Activated T-cell treated with anti-CD3 and anti-CD28 coated beads, Interleukin-2, amount 50 U/mL, for 4 hours (primary cell): Measurements from ENCODE around the gene DDAH2. TPM values are rescaled to one million over a fixed set of nuclear protein-coding genes. Genes with fewer than 3 reads are reported as not detected.
A peak's percentile ranks its signal among the peaks of the same experiment; 100 is the strongest.

Experiments
- ATAC-seq, 2 donors: fragments of 200-7000 bp; cut with Tn5 transposase; one replicate each; pipeline ENCODE4 v1.10.0; 2021
- DNase-seq: peaks from one replicate; pipeline ENCODE4 v3.0.0-alpha.2; 2020
- H3K27me3 Mint-ChIP-seq: one replicate; pipeline ENCODE4 v1.8.0; 2021; ENCODE audit warnings: low read depth, mixed read lengths
- H3K36me3 Mint-ChIP-seq: one replicate; pipeline ENCODE4 v1.8.0; 2022; ENCODE audit warnings: mixed read lengths; ENCODE audit not compliant: insufficient read depth
- H3K4me1 Mint-ChIP-seq: one replicate; pipeline ENCODE4 v1.8.0; 2021; ENCODE audit warnings: low read depth, mixed read lengths
- H3K4me3 Mint-ChIP-seq: one replicate; pipeline ENCODE4 v1.8.0; 2021; ENCODE audit warnings: mild to moderate bottlenecking, moderate library complexity, mixed read lengths
- H3K9me3 Mint-ChIP-seq: one replicate; pipeline ENCODE4 v1.8.0; 2021; ENCODE audit warnings: mixed read lengths
- total RNA-seq, 3 donors: library from RNA; stranded (reverse); gene quantifications; one replicate each; pipeline ENCODE4 v1.2.1, GENCODE V29; 2021

The DDAH2 gene
- total RNA-seq, 3 donors from 2014 or later = 3.4 to 3.9 (median 3.5) TPM

DNA sequence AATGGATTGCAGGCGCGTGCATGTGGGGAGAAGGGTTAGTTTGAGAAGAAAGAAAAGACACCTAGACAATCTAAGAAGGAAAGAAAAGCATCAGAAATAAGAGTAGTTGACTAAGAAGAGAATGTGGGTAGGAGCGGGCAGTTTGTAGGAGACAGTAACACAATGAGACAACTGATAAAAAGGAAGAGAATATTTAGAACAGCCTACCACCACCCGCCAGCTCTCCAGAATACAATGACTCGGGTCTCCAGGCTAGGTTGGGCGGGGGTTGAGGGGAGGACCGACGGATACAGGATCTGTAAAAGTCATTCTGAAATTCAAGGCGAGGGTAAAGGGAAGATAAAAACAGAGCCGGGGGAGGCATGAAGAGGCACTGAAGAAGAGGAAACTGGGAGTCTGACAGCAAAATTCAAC is 26.7 kb downstream of the DDAH2 start:
- ATAC-seq (peak; percentile 25 to 47), DNase-seq (no peak)
- Mint-ChIP-seq H3K9me3 (no peaks in the 10 kb centered on the region), H3K27me3 (no peaks in the 10 kb centered on the region), H3K4me1 (peaks cover 29% of the 10 kb centered on the region), H3K4me3 (peak overlapping the region; percentile 99), H3K36me3 (peaks cover 6% of the 10 kb centered on the region)

DNA sequence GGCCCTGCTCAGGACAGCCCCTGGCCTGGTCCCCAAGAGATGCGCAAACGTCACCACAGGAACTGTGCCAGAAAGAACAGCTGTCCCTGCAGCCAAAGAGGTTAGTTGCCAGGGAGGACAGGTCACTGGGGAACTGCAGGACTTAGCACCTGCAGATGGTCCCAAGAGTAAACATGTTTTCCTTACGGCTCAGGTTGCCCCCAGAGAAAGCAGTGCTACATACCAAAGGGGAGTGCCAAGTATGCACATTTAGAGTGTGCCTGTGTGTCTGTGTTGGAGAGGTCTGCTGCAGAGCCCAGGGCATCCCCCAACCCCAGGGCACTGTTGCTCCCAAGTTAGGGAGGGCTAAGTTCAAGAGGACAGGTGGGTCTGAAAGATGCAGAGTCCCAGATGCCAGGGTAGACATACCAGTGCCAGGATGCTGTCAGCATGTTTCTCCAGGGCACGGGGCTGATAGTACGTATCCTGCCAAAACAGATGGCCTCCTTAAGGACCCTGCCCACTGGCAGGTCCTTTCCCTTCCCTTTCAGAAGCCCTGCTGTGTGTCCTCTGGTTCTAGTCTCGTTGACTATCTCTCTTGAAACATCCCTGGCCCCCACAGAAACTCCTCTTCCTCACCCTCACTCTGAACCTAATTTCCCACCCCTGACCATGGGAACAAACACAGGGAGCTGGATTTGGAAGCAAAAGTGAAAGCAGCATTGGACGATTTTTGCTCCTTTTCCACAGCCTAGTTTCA is 27.3 kb downstream of the DDAH2 start:
- Mint-ChIP-seq H3K4me3 (peak overlapping the region; percentile 99), H3K36me3 (peaks cover 10% of the 10 kb centered on the region), H3K9me3 (no peaks in the 10 kb centered on the region), H3K4me1 (peaks cover 31% of the 10 kb centered on the region), H3K27me3 (no peaks in the 10 kb centered on the region)
- ATAC-seq = no peak
- no peak for DNase-seq

- DNase-seq (no peak), ATAC-seq (no peak)
- no peaks in the 10 kb centered on the region for H3K27me3 Mint-ChIP-seq
- peak overlapping the region; percentile 99 for H3K4me3 Mint-ChIP-seq
- H3K4me1 Mint-ChIP-seq = peaks cover 31% of the 10 kb centered on the region
- H3K9me3 Mint-ChIP-seq = no peaks in the 10 kb centered on the region
- peaks cover 13% of the 10 kb centered on the region for H3K36me3 Mint-ChIP-seq
Observed at GRCh38 chr6:31700740-31701401, 28.2 kb downstream of the DDAH2 start.

DNA sequence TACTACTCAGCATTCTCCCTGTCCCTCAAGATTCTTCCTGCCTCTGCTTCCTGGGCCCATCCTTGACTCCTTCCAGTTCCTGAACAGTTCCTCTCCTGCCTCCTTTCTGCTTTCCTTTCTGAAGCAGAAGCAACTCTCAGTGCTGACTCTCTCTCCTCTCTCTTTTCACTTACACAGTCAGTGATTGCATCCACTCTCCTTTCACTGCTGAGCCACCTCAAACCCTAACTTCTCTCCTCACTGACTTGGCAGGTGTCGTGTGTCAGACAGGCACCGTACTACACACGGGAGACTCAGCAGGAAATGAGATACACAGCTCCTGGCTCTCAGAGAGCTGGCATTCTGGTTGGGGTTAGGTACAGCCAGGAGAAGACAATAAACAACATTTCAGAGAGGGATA is 31.5 kb downstream of the DDAH2 start:
- Mint-ChIP-seq H3K4me1 (peaks cover 28% of the 10 kb centered on the region), H3K27me3 (no peaks in the 10 kb centered on the region), H3K9me3 (no peaks in the 10 kb centered on the region), H3K36me3 (peaks cover 19% of the 10 kb centered on the region), H3K4me3 (no peak overlapping the region)
- DNase-seq (no peak), ATAC-seq (peak; percentile 23 to 35)

DNA sequence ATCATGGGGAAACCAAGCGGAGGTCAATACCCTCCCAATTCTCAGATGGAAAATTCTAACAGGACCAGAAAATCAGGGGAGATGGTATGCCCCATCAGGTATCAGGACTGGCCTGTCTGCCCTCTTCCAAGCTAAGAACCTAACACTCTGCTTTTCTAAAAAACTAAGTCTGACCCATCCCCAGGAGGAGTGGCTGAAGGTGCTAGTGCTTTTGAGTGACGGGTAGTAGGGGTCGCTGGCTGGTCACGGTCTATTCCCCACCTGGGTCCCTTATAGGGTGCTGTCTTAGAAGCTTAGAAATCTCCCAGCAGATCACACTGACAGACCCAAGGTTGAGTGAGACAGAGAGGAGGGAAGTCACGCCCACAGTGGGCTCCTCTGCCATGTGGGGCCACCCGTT is 35.6 kb downstream of the DDAH2 start:
- Mint-ChIP-seq H3K36me3 (peaks cover 22% of the 10 kb centered on the region), H3K9me3 (no peaks in the 10 kb centered on the region), H3K4me3 (no peak overlapping the region), H3K4me1 (peaks cover 12% of the 10 kb centered on the region), H3K27me3 (no peaks in the 10 kb centered on the region)
- no peak for ATAC-seq
- no peak for DNase-seq

GRCh38 chr6:31692886-31693285 is 36.2 kb downstream of the DDAH2 start:
- peaks cover 22% of the 10 kb centered on the region for H3K36me3 Mint-ChIP-seq
- no peak for ATAC-seq
- no peaks in the 10 kb centered on the region for H3K9me3 Mint-ChIP-seq
- DNase-seq = no peak
- H3K4me3 Mint-ChIP-seq = no peak overlapping the region
- no peaks in the 10 kb centered on the region for H3K27me3 Mint-ChIP-seq
- H3K4me1 Mint-ChIP-seq = peaks cover 10% of the 10 kb centered on the region

- ATAC-seq = no peak
Observed at GRCh38 chr6:31692353-31692752, 36.7 kb downstream of the DDAH2 start.

DNA sequence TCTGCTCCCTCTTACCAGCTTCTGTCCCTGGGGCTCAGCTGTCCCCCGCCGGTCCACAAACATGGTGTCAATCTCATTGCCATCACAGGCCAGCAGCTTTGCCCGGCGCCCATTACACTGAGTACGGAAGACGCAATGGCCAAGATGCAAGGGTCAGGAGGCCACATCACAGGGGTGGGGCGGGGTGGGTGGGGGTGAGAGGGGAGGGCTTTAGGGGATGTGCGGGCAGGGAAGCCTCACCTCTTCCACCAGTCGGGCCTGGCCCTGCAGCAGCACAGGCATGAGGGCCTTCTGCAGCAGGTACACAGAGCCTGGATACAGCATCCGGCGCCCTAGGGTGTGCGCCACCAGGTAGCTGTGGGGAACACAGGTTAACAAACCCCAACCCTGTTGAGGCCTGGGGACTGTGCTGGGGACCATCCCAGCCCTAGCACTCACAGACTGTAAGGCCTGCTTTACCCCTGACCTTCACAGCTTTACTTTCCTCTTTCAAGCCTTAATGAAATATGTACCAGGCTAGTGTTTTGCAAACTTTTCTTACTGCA is 37.5 kb downstream of the DDAH2 start:
- no peaks in the 10 kb centered on the region for H3K27me3 Mint-ChIP-seq
- H3K4me3 Mint-ChIP-seq = no peak overlapping the region
- ATAC-seq (no peak), DNase-seq (no peak)
- H3K36me3 Mint-ChIP-seq = peaks cover 17% of the 10 kb centered on the region
- H3K4me1 Mint-ChIP-seq = peaks cover 3% of the 10 kb centered on the region
- no peaks in the 10 kb centered on the region for H3K9me3 Mint-ChIP-seq

More at GRCh38 chr6:31692353-31692752, 36.7 kb downstream of the DDAH2 start:
- no peak for DNase-seq
- Mint-ChIP-seq H3K4me3 (no peak overlapping the region), H3K9me3 (no peaks in the 10 kb centered on the region), H3K4me1 (peaks cover 4% of the 10 kb centered on the region), H3K27me3 (no peaks in the 10 kb centered on the region), H3K36me3 (peaks cover 21% of the 10 kb centered on the region)

GRCh38 chr6:31691078-31691463 is 38.0 kb downstream of the DDAH2 start:
- peaks cover 3% of the 10 kb centered on the region for H3K4me1 Mint-ChIP-seq
- ATAC-seq (no peak), DNase-seq (no peak)
- H3K4me3 Mint-ChIP-seq = no peak overlapping the region
- peaks cover 19% of the 10 kb centered on the region for H3K36me3 Mint-ChIP-seq
- no peaks in the 10 kb centered on the region for H3K9me3 Mint-ChIP-seq
- H3K27me3 Mint-ChIP-seq = no peaks in the 10 kb centered on the region

GRCh38 chr6:31690231-31691077 is 38.6 kb downstream of the DDAH2 start:
- ATAC-seq (no peak), DNase-seq (no peak)
- H3K9me3 Mint-ChIP-seq = no peaks in the 10 kb centered on the region
- H3K4me3 Mint-ChIP-seq = no peak overlapping the region
- no peaks in the 10 kb centered on the region for H3K27me3 Mint-ChIP-seq
- H3K4me1 Mint-ChIP-seq = peaks cover 3% of the 10 kb centered on the region
- H3K36me3 Mint-ChIP-seq = peaks cover 22% of the 10 kb centered on the region

DNA sequence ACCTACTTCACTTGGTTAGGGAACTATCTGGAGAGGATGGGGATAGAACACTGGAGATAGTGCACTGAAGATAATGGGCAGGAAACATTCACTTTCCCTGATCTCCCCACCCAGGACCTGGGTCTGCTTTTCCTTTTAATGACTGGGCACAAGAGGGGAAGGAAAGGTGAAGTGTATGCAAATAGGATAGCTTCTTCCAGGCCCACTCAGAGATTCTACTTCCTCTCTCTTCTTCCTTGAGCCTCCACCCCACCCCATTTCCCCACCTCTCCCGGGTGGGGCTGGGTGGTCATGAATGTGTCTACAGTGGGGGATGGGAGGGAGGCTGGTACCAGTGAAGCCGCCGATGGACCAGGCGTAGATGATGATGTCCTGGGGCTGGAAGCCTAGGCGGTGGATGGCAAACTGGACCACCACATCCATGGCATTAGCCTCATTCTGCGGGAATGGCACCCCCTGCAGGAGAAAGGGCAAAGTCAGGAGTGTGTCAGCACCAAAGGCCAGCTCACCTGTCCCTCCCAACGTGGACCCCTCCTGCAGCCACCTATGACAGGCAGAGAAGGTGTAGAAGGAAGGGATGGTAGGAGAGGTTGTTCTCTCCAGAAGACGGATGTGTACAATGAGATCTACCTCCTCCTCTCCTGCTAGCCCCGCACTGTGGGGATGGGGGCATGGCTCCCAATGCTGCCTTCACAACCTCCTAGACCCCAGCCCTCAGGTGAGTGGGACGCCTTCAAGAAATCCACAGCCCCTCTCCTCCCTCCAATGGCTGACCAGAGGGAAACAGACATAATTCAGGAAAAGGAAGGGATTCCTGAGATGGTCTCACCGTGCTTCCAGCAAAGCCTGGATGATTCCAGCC is 39.6 kb downstream of the DDAH2 start:
- ATAC-seq (peak; percentile 25 to 34), DNase-seq (no peak)
- Mint-ChIP-seq H3K4me3 (no peak overlapping the region), H3K9me3 (no peaks in the 10 kb centered on the region), H3K36me3 (peaks cover 16% of the 10 kb centered on the region), H3K4me1 (peaks cover 3% of the 10 kb centered on the region), H3K27me3 (no peaks in the 10 kb centered on the region)

DNA sequence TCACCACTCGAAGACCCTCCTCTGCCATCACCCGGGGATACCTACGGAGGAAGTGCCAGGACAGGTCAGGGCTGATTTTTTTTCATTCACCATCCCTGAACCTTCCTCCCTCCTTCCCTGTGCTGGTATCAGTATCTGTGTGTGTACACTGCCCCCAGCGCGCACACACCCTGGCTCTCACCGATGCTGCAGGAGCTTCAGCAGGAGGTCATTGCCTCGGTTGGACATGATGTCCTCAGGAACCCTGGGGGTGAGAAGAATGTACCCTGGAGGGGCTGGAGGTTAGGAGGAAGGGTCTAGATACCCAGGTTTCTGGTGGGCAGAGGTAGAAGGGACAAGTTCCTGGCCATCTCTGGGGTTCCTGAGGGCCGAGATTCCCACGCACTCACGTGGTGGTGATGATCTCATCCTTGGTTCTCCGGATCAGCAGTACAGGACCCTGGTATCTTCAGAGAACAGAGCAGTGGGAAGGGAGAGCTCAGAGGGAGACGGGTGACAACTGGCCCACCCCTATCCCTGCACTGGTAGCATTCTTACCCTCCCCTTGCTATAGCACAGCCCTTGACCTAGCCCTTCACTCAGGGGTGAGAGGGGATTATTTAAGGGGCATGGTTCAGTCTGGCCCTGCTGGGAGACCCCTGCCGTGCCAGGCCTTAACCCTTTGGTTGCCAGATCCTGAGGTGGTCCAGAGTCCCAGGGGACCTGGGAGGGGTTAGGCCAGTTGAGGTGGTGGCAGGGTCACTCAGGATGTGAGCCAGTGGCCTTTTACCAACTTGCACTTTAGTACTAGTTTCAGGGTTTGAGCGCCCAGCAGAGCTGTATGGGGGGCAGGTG is 41.0 kb downstream of the DDAH2 start:
- no peak for DNase-seq
- Mint-ChIP-seq H3K27me3 (no peaks in the 10 kb centered on the region), H3K4me3 (no peak overlapping the region), H3K9me3 (no peaks in the 10 kb centered on the region), H3K4me1 (peaks cover 5% of the 10 kb centered on the region), H3K36me3 (peaks cover 16% of the 10 kb centered on the region)
- no peak for ATAC-seq

DNA sequence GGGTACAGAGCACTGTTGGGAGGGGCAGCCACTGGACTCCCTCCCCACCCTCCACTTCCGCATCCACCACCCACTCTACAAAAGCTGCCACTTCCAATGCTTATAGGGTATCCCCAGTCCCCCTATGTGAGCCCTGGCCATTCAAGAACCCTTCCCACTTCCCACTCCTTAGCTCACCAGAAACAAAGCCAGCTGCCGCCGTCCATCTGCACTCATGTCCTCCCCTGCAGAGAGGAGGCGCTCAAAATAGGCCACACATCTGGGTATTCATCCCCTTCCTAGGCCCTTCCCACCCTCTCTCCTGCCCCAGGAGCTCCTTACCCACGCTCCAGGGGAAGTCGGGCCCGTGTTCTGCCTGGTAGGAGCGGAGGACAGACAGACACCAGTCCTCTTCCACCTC is 41.8 kb downstream of the DDAH2 start:
- H3K36me3 Mint-ChIP-seq = peaks cover 15% of the 10 kb centered on the region
- DNase-seq = no peak
- H3K4me3 Mint-ChIP-seq = no peak overlapping the region
- H3K27me3 Mint-ChIP-seq = no peaks in the 10 kb centered on the region
- peaks cover 5% of the 10 kb centered on the region for H3K4me1 Mint-ChIP-seq
- ATAC-seq = no peak
- no peaks in the 10 kb centered on the region for H3K9me3 Mint-ChIP-seq
